ENCODE results near the gene CHKB. TPM values are rescaled to one million over a fixed set of nuclear protein-coding genes. Genes with fewer than 3 reads are reported as not detected.

The CHKB gene
- total RNA-seq = 13.2 and 26.1 TPM in 2 replicates

GRCh38 chr22:50582493-50583293 is at the start of gene CHKB:
Gene CHKB (minus strand): TSS chr22:50582849. CDS start chr22:50582781, 68 bp downstream.

GRCh38 chr22:50627642-50628542 is 45.2 kb upstream of the CHKB start, which contains the start of gene ARSA:
Gene ARSA (minus strand): TSS chr22:50628152. CDS start chr22:50627779, 373 bp downstream.

GRCh38 chr22:50600538-50600937 is 17.9 kb upstream of the CHKB start, which contains the start of gene MAPK8IP2:
Gene MAPK8IP2 (plus strand): TSS chr22:50600793. CDS start chr22:50600819, 26 bp downstream.

GRCh38 chr22:50577987-50578775 is 4.5 kb downstream of the CHKB start, which contains the start of gene CPT1B:
Gene CPT1B (minus strand): TSS chr22:50578427. CDS start chr22:50577915, 512 bp downstream.

GRCh38 chr22:50562523-50563412 is 19.9 kb downstream of the CHKB start, which contains the start of gene SYCE3:
Gene SYCE3 (minus strand): TSS chr22:50562919. CDS start chr22:50556405, 6,514 bp downstream.

GRCh38 chr22:50545522-50546325 is 36.9 kb downstream of the CHKB start, which contains the start of gene KLHDC7B:
Gene KLHDC7B (plus strand): TSS chr22:50545899. CDS start chr22:50546244, 345 bp downstream.

GRCh38 chr22:50529897-50530579 is 52.6 kb downstream of the CHKB start, which contains the start of gene TYMP:
Gene TYMP (minus strand): TSS chr22:50530012. CDS start chr22:50529709, 303 bp downstream.

Other genes with a start within 250 kb of the CHKB start
- 60.3 and 68.0 TPM in 2 replicates for gene PPP6R2, start 239.5 kb downstream of the CHKB start, total RNA-seq
- gene SBF1, start 107.8 kb downstream of the CHKB start, total RNA-seq = 73.9 and 121 TPM in 2 replicates
- 6.5 and 7.6 TPM in 2 replicates for gene ADM2, start 101.3 kb downstream of the CHKB start, total RNA-seq
- not detected in 2 replicates for gene MIOX, start 96.0 kb downstream of the CHKB start, total RNA-seq
- gene LMF2, start 75.1 kb downstream of the CHKB start, total RNA-seq = 48.1 and 71.6 TPM in 2 replicates
- gene NCAPH2, start 74.6 kb downstream of the CHKB start, total RNA-seq = 18.4 and 22.1 TPM in 2 replicates
- 3.0 and 3.9 TPM in 2 replicates for gene SCO2, start 57.3 kb downstream of the CHKB start, total RNA-seq
- gene TYMP, start 52.8 kb downstream of the CHKB start, total RNA-seq = 17.9 and 89.7 TPM in 2 replicates
- gene KLHDC7B, start 37.0 kb downstream of the CHKB start, total RNA-seq = 1.1 and 24.1 TPM in 2 replicates
- gene SYCE3, start 19.9 kb downstream of the CHKB start, total RNA-seq = not detected in 2 replicates
- gene CPT1B, start 4.4 kb downstream of the CHKB start, total RNA-seq = 1.6 and 2.7 TPM in 2 replicates
- under 0.01 and 0.18 TPM in 2 replicates for gene MAPK8IP2, start 17.9 kb upstream of the CHKB start, total RNA-seq
- gene ARSA, start 45.3 kb upstream of the CHKB start, total RNA-seq = 34.4 and 41.3 TPM in 2 replicates
- gene SHANK3, start 90.0 kb upstream of the CHKB start, total RNA-seq = 0.59 and 1.0 TPM in 2 replicates
- gene ACR, start 155.4 kb upstream of the CHKB start, total RNA-seq = not detected in 2 replicates
- 11.3 and 12.2 TPM in 2 replicates for gene RABL2B, start 200.8 kb upstream of the CHKB start, total RNA-seq